ENCODE data around the gene RABL6.
A peak's percentile ranks its signal among the peaks of the same experiment; 100 is the strongest.

RABL6 gene

DNA sequence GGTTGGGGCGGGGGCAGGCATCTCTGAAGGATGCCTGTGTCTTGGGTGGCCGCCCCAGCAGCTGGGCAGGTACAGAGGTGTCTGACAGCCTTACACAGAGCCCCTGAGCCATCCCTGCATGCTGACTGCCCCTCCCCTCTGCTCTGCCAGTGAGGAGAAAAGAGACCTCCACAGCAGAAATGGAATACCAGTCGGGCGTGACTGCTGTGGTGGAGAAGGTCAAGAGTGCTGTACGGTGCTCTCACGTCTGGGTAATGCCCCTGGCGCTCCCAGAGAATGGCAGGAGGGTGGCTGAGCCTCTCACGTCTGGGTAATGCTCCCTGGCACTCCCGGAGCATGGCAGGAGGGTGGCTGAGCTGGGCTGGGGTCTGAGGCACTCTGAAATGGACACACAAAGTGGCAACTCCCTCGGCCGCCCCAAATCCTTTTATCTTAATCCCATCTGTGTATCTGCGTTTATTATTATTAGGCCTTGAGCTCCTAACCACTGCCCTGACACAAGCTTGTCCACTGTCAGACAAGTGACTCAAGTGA lies 2.5 kb upstream of the RABL6 start:
- intact Hi-C loops (cut with DNase I), result loop anchor here (5.0 kb wide), 1 partner anchor 37 kb away; the partner anchor contains the start of gene AJM1

DNA sequence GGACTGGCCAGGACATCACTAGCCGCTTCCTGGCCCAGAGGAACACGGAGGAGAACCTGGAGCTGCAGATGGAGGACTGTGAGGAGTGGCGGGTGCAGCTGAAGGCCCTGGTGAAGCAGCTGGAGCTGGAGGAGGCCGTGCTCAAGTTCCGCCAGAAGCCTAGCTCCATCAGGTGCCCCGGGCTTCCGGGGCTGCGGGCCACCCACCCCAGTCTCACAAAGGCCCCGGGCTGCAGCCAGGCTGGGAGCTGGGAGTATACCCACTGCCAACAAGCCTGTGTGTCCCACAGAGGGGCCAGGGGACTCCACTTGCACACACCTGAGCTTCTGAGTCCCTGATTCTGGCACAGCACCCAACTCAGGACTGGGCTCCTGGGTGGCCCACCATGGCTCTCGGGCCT lies 1.7 kb upstream of the RABL6 start:
- intact Hi-C loops (cut with DNase I), result loop anchor here (5.0 kb wide), 1 partner anchor 36 kb away; the partner anchor contains the start of gene AJM1
- DNase-seq, result peak in 4 of 10 donors; percentile 19 to 77 (median 62)

More for the DNA sequence above, 2.5 kb upstream of the RABL6 start:
- DNase-seq, result peak in 3 of 10 donors; percentile 28 to 57 (median 46)

DNA sequence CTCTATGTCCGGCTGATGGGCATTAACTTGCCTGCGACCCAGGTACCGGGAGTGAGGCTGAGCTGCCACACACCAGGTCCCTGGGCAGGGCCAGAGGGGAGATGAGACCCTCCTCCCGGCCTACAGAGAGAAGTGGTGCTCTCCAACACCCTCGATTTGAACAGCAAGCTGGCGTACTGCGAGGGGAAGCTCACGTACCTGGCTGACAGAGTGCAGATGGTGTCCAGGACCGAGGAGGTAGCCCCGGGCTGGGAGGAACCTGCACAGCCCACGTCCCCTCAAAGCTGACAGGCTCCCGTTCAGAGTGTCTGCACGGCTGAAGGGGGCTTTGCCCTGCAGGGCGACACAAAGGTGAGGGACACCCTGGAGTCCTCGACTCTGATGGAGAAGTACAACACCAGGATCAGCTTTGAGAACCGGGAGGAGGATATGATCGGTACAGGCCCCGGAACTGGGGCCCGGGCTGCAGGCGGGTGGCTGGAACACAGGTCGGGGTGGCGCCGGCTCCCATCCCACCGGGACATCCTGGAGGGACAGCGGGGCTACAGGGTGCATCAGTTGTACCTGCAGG lies 1.0 kb upstream of the RABL6 start:
- intact Hi-C loops (cut with DNase I), result loop anchor here (5.0 kb wide), 1 partner anchor 36 kb away; the partner anchor contains the start of gene AJM1

DNA sequence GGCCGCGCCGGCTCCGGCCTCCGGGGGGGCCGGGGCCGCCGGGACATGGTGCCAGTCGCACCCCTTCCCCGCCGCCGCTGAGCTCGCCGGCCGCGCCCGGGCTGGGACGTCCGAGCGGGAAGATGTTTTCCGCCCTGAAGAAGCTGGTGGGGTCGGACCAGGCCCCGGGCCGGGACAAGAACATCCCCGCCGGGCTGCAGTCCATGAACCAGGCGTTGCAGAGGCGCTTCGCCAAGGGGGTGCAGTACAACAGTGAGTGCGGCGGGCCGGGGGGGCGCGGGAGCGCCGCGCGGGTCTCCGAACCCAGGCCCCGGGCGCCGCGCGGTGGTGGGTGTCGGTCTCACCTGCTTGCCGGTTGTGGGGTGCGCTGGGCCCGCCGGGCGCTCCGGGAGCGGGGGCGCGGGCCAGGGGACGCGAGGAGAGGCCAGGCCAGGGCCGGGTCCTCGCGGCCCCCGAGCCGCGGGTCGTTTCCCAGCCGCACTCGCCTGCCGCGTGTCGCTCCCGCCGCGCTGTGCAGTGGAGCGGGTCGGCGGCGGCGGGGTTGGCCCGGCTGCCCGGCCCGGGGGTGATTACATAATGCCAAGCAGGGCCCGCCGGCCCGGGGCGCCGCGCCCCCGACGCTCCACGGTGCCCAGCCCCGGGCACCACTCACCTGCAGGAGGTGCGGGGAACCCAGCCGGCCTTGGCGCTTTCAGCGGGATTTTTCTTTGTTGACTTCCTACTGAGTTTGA lies 492 bp downstream of the RABL6 start:
- peak in 5 of 10 donors; percentile 31 to 89 (median 74) for DNase-seq
- intact Hi-C loops (cut with DNase I), result loop anchor here (5.0 kb wide), 1 partner anchor 34 kb away; the partner anchor contains the start of gene AJM1

More for the DNA sequence above, 1.0 kb upstream of the RABL6 start:
- DNase-seq, result peak in 4 of 10 donors; percentile 22 to 70 (median 64)

DNA sequence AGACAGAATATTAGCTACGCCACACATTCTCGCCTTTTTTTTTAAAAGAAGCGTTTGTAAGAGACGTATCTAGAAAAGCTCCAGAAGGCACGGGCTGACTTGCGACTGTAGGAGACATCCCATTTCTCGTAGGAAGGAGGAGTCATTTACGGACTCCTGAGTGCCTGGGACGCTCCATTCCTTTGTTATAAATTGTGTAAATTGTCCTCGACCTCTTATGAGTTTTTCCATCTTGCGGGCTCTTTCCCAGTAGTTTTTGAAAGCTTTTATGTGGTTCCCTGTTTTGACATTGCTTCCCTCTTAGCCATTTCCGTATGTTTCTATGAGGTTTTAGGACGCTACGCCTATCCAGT lies 1.0 kb downstream of the RABL6 start:
- DNase-seq, result no peak
- intact Hi-C loops (cut with DNase I), result loop anchor here (5.0 kb wide), 1 partner anchor 34 kb away; the partner anchor contains the start of gene AJM1

DNA sequence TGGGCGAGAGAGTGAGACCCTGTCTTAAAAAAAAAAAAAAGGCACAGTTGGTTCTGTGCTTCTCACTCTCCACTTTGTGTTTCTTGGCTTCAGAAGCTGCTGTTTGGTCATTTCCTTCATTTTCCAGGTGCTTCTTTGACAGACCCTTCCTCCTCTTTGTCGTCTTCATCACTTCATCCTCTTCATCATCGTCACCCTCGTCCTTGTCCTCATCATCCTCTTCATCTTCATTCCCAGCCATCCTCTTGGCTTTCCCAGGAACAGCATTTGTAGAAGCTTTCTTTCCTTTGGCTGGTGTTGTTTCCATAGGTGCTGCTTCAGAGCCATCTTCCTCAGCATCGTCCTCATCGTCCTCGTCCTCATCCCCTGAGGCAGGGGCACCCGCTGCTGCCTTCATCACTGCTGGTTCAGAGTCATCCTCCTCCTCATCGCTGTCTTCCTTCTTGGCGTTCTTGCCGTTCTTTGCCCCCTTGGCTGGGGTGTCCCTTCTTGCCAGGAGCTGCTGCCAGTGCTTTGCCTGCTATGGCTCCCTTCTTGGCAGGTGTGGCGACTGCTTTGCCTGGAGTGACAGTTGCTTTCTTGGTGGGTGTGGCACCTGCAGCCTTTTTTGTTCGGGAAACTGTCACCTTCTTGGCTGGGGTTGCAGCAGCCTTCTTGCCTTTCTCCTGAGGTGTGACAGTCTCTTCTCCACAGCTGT lies 7.1 kb downstream of the RABL6 start:
- peak in 1 of 10 donors; percentile 57 for DNase-seq

DNA sequence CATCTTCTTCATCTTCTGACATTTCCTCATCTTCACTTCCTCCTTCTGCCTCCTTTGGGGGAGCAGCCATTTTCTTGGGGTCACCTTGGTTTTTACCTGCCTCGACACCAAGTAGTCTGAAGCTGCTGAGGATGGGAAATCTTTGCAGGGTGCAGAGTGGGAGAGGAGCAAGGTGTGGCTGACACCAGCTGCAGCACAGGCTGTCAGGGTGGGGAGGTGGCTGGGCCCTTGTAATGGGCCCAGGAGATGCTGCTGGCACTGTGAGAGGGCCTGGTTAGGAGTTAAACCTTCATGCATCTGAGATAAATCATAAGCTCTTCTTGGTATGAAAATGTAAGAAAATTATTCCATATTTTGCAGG lies 7.7 kb downstream of the RABL6 start:
- intact Hi-C loops (cut with DNase I), result no loop called here
- no peak for DNase-seq

More for the DNA sequence above, 7.1 kb downstream of the RABL6 start:
- intact Hi-C loops (cut with DNase I), result no loop called here

DNA sequence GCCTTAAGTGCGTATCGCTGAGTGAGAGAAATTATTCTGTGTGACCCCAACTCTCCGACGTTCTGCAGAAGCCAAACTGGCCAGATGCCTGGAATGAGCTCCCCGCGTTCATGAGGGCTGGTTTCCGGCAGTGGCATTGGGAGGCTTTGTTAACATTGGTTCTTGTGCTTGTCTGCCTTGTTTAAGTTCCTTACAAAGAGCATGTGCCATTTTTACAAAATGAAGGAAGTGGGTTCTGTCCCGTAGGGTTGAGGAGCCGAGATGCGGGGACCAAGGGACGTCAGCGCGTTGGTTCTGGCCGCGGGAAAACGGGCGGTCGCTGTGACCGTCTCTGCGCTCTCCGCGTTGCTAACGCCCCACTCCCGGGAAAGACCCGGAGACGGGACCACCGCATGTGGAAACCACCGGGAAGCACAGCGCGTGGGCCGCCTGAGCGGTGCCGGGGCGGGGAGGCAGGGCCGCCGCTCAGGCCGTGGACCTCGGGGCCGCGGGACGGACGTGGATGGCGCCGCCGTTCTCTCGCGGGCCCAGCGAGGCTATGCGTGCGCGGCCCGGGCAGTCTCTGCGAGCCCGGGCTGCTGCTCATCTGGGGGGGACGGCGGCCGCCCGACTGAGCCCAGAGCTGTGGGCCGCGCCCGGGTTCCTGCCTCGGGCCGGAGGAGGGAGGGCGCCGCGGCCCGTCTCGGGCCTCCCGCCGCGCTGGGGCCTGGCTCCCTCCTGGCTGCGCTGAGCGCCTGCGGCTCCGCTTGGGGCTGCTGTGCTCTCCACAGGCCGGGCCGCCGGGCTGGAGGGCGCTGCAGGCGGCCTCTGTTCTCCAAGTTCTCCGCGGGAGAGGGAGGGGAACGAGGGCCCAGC lies 13.4 kb downstream of the RABL6 start:
- intact Hi-C loops (cut with DNase I), result no loop called here
- DNase-seq, result peak in 4 of 10 donors; percentile 39 to 79 (median 72)

DNA sequence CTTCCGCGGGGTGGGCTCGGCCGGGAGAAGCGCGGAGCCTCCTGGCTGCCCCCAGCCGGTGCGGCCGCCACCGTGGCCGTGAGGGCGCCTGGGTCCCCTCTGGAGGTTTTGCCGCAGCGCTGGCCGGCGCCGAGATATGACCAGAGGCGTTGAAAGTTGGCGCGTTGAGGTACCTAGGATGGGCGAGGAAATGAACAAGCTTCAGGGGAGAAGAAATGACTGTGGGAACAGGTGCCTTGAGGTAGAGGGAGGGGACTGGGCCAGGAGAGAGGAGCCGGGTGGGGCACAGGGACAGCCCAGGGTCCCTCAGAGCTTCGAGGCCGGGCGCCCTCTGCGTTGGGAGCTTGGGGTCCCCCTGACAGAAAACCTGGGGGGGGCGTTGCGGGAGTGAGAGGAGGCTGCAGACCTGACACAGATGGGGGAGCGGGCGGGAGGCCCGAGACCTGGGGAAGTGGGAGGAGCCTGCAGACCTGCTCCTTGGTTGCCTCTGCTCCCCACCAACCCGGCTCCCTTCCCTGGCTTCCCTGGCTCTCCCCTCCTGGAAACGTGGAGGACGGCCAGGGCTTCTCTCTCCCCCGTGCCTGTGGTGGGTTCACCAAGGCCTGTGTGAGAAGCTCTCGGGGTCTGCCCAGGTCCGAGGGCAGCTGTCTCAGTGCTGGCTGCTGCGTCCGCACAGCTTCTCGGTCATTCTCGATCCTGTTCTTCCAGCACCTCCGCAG lies 14.2 kb downstream of the RABL6 start:
- intact Hi-C loops (cut with DNase I), result no loop called here
- DNase-seq, result peak in 1 of 10 donors; percentile 60

DNA sequence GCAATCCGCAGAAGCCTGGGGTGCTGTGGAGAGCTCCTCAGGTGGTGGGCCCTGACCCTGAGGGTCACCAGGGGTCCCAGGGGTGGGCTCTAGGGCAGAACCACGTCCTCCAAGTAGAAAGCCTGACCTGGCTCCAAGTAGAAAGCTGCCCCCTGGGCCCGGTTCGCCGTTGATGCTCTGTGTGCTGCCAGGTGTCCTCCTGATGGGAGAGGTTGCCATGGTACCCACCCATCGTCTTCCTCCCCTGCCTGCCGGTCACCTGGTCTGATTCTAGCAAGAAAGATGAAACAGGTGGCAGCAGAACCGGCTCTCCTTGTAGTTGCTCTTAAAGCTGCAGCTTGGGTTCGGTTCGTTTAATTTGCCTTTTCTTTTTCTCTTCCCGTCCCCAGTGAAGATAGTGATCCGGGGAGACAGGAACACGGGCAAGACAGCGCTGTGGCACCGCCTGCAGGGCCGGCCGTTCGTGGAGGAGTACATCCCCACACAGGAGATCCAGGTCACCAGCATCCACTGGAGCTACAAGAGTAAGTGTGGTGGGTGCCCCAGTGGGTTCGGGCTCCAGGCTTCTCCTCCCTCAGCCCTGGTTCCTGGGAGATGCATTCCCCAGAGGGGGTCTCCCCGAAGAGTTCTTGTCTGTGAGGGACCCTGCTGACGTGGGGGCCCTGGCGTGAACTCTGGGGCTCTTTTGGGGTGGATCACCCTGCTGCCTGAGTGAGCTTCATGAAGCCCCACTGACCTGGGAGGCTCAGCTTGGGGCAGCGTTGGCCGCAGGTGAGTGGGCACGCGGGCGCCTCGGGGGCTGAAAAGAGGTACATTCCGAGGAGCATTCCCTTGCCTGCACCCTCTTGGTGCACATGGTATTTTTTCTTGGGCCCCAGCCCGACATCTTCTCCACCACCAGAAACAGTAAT lies 15.6 kb downstream of the RABL6 start:
- intact Hi-C loops (cut with DNase I), result no loop called here
- DNase-seq, result peak in 3 of 10 donors; percentile 21 to 77 (median 72)

DNA sequence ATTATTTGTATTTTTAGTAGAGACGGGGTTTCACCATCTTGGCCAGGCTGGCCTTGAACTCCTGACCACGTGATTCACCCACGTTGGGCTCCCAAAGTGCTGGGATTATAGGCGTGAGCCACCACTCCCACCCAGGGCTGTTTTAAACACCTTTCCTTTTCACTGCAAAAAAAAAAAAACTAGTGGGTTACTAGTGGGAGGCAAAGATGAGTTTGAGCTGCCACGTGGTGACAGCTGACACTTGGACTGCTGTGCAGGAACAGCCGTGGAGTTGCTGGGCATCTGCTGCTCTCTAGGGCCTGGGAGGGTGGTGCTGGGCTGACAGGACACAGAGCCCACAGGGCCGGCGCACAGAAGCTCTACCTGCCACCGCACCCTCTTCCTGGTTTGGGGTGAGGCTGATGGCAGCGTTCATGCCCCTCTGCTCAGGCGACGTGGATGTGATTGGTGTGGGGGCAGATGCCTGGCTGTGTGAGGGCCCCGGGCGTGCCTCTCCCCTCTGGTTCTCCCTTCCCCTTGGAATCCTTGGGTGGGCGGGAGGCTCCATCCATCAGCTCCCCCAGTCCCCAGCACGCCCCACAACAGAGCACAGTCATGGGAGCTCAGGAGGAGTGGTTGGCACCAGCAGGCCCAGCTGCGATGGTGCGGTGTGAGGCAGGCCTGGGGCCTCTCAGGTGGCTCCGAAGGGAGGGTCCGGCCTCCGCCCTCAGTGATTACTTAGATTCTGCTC lies 16.9 kb downstream of the RABL6 start:
- peak in 3 of 10 donors; percentile 5 to 84 (median 54) for DNase-seq
- intact Hi-C loops (cut with DNase I), result no loop called here

DNA sequence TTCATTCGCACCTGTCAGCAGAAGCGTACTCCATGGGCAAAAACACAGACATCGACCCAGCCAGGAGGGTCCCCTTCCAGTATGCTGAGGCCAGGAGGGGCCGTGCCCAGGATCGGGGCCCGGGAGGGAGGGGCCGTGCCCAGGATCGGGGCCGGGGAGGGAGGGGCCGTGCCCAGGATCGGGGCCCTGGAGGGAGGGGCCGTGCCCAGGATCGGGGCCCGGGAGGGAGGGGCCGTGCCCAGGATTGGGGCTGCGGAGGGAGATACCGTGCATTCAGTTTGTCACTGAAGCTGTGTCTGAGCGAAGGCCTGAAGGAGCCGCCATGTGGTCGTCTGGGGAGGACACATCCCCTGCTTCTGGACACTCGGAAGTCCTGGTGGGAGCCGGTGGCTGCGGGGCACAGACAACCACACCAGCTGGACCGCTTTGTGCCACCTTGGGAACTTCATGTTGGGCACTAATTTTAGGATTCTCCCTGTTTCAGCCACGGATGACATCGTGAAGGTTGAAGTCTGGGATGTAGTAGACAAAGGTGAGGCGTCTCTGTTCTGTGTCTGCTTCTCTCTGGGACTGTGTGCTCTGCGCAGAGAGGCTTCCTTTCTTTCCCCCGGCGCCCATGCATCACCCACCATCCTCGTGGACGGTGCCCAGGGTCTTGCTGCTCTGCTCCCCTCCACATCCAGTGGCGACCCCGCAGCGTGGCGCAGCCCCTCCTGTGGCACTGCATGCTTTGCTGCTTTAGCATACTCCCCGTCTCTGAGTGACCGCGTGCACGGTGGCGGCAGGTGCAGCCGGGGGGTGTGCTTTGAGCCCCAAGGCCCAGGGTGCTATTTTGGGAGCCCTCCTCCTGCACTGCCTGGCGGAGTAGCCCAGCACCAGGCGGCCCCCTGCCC lies 17.8 kb downstream of the RABL6 start:
- intact Hi-C loops (cut with DNase I), result no loop called here
- peak in 2 of 10 donors; percentile 59 to 77 for DNase-seq

DNA sequence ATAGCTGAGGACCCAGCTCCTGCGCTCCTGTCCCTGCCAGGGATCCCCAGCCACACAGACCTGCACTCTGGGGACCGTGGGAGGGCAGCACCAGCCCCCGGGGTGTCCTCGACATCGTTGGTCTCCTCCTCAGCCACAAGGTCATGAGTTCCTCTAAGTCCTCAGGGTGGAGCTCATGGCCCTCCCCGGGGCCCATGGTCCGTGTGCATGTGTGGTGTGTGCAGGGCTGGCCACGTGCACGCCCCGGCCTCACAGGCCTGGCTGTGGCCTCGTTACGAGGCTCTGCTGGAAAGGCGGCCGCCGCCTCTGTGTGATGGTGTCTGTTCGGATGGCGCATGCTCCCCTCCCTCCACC lies 18.4 kb downstream of the RABL6 start:
- intact Hi-C loops (cut with DNase I), result no loop called here
- DNase-seq, result peak in 1 of 10 donors; percentile 78

DNA sequence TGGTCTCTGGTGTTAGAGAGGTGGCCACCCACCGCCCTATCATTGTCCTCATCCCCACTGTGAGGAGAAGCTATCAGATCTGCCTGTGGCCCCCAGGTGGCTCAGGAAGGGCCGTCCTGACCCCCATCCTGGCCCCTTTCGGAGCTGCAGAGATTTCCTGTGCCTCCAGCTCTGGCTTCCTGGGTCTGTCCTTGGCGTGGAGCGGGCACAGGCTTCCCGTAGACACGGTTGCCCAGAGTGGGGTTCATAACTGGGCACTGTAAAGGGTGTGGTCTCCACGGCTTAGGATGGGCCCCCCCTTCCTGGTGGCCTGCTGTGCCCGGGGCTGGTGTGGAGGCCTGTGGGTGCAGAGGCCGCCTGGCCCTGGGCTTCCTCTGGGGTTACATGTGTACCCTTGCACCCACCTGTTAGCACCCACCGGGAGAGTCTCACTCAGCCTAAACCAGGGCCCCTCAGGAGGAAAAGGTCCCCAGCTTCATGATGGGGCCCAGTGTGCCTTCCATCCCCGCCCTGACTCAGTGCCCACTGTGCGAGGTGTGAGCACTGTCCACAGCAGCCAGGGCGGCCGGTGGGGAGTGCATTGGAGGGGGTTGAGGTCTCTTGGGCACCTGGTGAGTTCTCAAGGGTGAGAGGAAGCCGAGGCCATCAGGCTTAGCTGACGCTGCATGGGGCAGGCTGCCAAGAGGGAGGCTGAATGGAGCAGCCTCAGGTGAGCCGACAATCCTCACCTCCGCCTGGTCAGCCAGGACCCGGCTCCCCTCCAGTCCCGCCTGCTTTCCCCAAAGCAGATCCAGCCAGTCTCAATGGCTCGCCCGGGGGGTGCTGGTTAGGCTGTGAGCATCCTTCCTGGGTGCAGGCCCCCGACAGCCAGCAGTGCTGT lies 19.2 kb downstream of the RABL6 start:
- DNase-seq, result peak in 3 of 10 donors; percentile 4 to 58 (median 52)
- intact Hi-C loops (cut with DNase I), result no loop called here

DNA sequence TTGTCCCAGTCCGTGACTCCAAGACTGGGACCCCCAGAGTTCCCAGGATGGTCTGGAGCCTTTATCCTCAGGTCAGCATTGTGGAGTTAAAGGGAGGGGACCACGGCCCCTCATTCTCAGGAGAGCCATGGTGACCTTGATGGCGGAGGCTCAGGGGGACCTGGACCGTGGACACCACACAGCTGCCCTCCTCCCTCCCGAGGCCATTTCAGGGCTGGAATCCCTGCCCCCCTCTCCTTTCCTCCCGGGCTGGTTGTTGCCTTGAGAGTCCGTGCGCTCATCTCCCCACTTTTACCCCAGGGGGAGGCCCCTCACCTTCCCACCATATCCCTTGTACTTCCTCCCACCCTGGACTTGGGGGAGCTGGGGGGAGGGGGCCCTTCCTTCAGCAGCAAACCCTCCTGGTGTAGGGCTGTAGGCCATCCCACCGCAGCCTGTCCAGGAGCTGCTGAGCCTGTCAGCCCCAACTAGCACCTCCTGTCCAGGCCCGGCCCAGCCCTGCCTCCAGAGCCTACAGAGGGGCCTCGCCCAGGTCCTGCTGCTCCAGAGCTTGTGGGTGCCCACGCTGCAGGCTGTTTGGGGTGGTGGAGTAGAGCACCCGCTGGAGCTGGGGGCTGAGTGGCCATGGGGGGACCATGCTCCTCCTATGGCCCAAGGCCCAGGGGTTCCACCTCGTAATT lies 20.2 kb downstream of the RABL6 start:
- intact Hi-C loops (cut with DNase I), result no loop called here
- DNase-seq, result peak in 1 of 10 donors; percentile 5
